Measurements from ENCODE around the gene TIMM29. TPM values are rescaled to one million over a fixed set of nuclear protein-coding genes. Genes with fewer than 3 reads are reported as not detected.

The TIMM29 gene
- total RNA-seq, 3 donors from 2014 or later (not counting 1 experiment from before 2014, with no cell fraction given): 20.7 to 30.9 (median 24.1) TPM

DNA sequence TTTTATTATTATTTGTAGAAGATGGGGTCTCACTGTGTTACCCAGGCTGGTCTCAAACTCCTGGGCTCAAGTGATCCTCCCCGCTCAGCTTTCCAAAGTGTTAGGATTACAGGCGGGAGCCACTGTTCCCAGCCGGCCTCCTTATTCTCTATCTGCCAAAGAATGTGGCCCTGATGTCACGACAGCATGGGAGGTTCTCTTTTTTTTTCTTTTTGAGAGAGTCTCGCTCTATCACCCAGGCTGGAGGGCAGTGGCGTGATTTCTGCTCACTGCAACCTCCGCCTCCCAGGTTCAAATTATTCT, 33.7 kb upstream of the TIMM29 start:
- Mint-ChIP-seq H3K36me3 (no peaks in the 10 kb centered on the region), H3K9me3 (no peaks in the 10 kb centered on the region), H3K4me1 (peaks cover 7 to 10% of the 10 kb centered on the region in 2 donors), H3K27me3 (ENCODE audit: low read depth in 2 of 2) (no peaks in the 10 kb centered on the region), H3K4me3 (no peak overlapping the region), H3K27ac (no peak overlapping the region)
- TF ChIP-seq CTCF (IDR thresholded peaks at IDR 0.05): no peak
- Histone ChIP-seq H3K4me1 (ENCODE audit: control insufficient read depth, insufficient read depth, low read length) (no peaks in the 10 kb centered on the region), H3K9me3 (ENCODE audit: control insufficient read depth, insufficient read depth, low read length) (no peaks in the 10 kb centered on the region), H3K4me3 (ENCODE audit: low read length) (no peak overlapping the region), H3K27me3 (ENCODE audit: control insufficient read depth, insufficient read depth, low read length) (no peaks in the 10 kb centered on the region), H3K36me3 (ENCODE audit: control insufficient read depth, insufficient read depth, low read length) (no peaks in the 10 kb centered on the region), H3K27ac (ENCODE audit: low read length) (no peak overlapping the region)
- ATAC-seq (no peak), DNase-seq (no peak)
- intact Hi-C loops (cut with micrococcal nuclease): no loop called here
- WGBS (ENCODE audit: insufficient coverage): 96% methylated on average over 7 of the region's 7 CpGs

DNA sequence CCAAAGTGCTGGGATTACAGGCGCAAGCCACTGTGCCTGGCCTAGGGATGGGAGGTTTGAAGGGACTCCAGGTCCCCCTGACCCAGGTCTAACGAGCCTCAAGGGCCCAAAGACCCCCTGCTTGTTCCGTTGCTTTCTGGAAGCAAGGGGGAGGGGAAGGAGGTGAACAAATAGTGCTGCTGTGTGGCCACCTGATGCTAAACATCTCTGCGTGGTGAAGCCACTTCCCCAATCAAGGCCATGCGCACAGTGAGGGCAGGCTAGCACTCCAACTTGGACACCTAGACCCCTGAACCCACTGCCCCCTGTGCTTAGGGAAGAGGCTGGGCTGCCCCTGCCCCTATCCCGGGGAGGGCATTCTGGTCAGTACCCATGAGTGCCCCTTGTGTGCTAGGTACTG, 33.2 kb upstream of the TIMM29 start:
- Histone ChIP-seq H3K27me3 (ENCODE audit: control insufficient read depth, insufficient read depth, low read length) (no peaks in the 10 kb centered on the region), H3K4me1 (ENCODE audit: control insufficient read depth, insufficient read depth, low read length) (no peaks in the 10 kb centered on the region), H3K9me3 (ENCODE audit: control insufficient read depth, insufficient read depth, low read length) (no peaks in the 10 kb centered on the region), H3K4me3 (ENCODE audit: low read length) (no peak overlapping the region), H3K36me3 (ENCODE audit: control insufficient read depth, insufficient read depth, low read length) (no peaks in the 10 kb centered on the region), H3K27ac (ENCODE audit: low read length) (no peak overlapping the region)
- no peak for DNase-seq
- Mint-ChIP-seq H3K4me3 (no peak overlapping the region), H3K36me3 (no peaks in the 10 kb centered on the region), H3K4me1 (peaks cover 7 to 10% of the 10 kb centered on the region in 2 donors), H3K27ac (no peak overlapping the region), H3K27me3 (ENCODE audit: low read depth in 2 of 2) (no peaks in the 10 kb centered on the region), H3K9me3 (no peaks in the 10 kb centered on the region)
- no peak for ATAC-seq
- no peak for TF ChIP-seq CTCF (IDR thresholded peaks at IDR 0.05)
- intact Hi-C loops (cut with micrococcal nuclease): no loop called here
- WGBS (ENCODE audit: insufficient coverage): 84% methylated on average over 6 of the region's 6 CpGs

DNA sequence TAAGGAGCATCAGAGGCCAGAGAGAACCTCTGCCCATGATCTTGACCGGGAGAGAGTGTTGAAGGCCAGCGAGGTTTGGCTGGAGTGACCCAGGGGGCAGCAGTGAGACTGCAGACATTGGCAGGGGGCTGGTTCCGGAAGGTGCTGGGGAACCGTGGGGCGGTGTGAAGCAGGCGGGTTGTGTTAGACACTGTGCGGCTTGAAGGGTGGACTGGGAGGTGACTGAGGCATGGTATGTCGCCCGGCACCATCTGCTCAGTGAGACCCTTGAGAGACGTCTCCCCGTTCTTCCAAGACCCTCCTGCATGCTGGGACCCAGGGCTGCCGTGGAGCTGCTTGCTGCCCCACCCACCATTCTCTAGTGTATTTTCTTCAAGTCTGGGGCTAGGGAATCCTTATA, 32.7 kb upstream of the TIMM29 start:
- H3K36me3 Mint-ChIP-seq: no peaks in the 10 kb centered on the region
- H3K27me3 Mint-ChIP-seq (ENCODE audit: low read depth in 2 of 2): no peaks in the 10 kb centered on the region
- H3K27me3 ChIP-seq (ENCODE audit: control insufficient read depth, insufficient read depth, low read length): no peaks in the 10 kb centered on the region
- no peak overlapping the region for H3K27ac Mint-ChIP-seq
- no peak for DNase-seq
- H3K9me3 ChIP-seq (ENCODE audit: control insufficient read depth, insufficient read depth, low read length): no peaks in the 10 kb centered on the region
- 96% methylated on average over 12 of the region's 12 CpGs for WGBS (ENCODE audit: insufficient coverage)
- TF ChIP-seq CTCF (IDR thresholded peaks at IDR 0.05): no peak
- no peak overlapping the region for H3K4me3 ChIP-seq (ENCODE audit: low read length)
- H3K4me3 Mint-ChIP-seq: no peak overlapping the region
- H3K36me3 ChIP-seq (ENCODE audit: control insufficient read depth, insufficient read depth, low read length): no peaks in the 10 kb centered on the region
- H3K27ac ChIP-seq (ENCODE audit: low read length): no peak overlapping the region
- intact Hi-C loops (cut with micrococcal nuclease): no loop called here
- peaks cover 7 to 10% of the 10 kb centered on the region in 2 donors for H3K4me1 Mint-ChIP-seq
- no peaks in the 10 kb centered on the region for H3K9me3 Mint-ChIP-seq
- no peaks in the 10 kb centered on the region for H3K4me1 ChIP-seq (ENCODE audit: control insufficient read depth, insufficient read depth, low read length)
- ATAC-seq: no peak

DNA sequence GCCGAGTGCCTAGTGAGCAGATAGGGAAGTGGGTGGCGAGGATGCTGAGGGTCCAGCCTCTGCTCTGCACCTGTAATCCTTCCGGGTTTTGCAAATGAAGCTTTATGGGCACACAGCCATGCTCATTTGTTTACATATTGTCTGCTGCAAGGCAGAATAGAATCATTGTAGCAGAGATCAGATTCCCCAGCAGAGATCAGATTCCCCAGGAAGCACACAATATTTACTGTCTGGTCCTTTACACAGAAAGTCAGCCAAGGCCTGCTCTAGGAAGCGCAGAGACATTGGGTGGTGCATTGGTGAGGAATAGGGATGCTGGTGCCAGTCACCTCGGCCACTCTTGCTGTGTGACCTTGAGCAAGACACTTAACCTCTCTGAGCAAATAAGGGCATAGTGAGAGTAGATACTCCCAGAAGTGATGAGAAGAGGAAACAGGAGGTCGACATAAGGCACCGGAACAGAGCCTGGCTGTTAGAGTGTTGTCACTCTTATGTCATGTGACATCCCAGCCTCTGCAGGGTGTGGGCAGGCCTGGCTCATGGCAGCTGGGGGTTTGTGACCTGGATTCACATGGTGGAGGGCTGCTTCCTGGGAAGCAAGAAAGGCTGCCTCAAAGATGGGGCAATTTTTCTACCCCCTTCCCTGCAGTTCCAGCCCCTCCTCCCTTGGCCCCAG, 31.6 kb upstream of the TIMM29 start:
- intact Hi-C loops (cut with micrococcal nuclease): no loop called here
- Mint-ChIP-seq H3K4me3 (no peak overlapping the region), H3K27me3 (ENCODE audit: low read depth in 2 of 2) (no peaks in the 10 kb centered on the region), H3K9me3 (no peaks in the 10 kb centered on the region), H3K27ac (peak overlapping the region in 1 of 2 donors; percentile 42), H3K4me1 (peaks cover 7 to 10% of the 10 kb centered on the region in 2 donors), H3K36me3 (no peaks in the 10 kb centered on the region)
- 80% methylated on average over 7 of the region's 7 CpGs for WGBS (ENCODE audit: insufficient coverage)
- no peak overlapping the region for H3K27ac ChIP-seq (ENCODE audit: low read length)
- H3K9me3 ChIP-seq (ENCODE audit: control insufficient read depth, insufficient read depth, low read length): no peaks in the 10 kb centered on the region
- ATAC-seq (peak in 2 of 3 donors; percentile 44 to 54), DNase-seq (no peak)
- no peaks in the 10 kb centered on the region for H3K27me3 ChIP-seq (ENCODE audit: control insufficient read depth, insufficient read depth, low read length)
- H3K36me3 ChIP-seq (ENCODE audit: control insufficient read depth, insufficient read depth, low read length): no peaks in the 10 kb centered on the region
- no peak for TF ChIP-seq CTCF (IDR thresholded peaks at IDR 0.05)
- no peak overlapping the region for H3K4me3 ChIP-seq (ENCODE audit: low read length)
- no peaks in the 10 kb centered on the region for H3K4me1 ChIP-seq (ENCODE audit: control insufficient read depth, insufficient read depth, low read length)

Data from natural killer cell (primary cell).